Loucy (cell line): ENCODE measurements around the gene ZBTB3.

ENCODE experiments used
- H2AFZ ChIP-seq: fragments of 200-600 bp; sonication (generic); 2 replicates; pipeline ENCODE4 v1.6.0; 2016; ENCODE audit warnings: antibody characterized with exemption, mild to moderate bottlenecking, low read length, moderate library complexity
- H3F3A ChIP-seq: fragments of 200-600 bp; 2 replicates; pipeline ENCODE4 v1.6.0; 2016; ENCODE audit warnings: antibody characterized with exemption, low read depth, mild to moderate bottlenecking
- H3K27me3 ChIP-seq: fragments of 200-600 bp; sonication (generic); 2 replicates; pipeline ENCODE4 v1.6.1; 2014; ENCODE audit warnings: low read length, mild to moderate bottlenecking; ENCODE audit not compliant: insufficient read depth, poor library complexity, severe bottlenecking
- H3K36me3 ChIP-seq: fragments of 200-600 bp; sonication (generic); 2 replicates; pipeline ENCODE4 v1.6.1; 2016; ENCODE audit warnings: low read length; ENCODE audit not compliant: insufficient read depth
- H3K4me1 ChIP-seq: fragments of 200-600 bp; sonication (generic); 2 replicates; pipeline ENCODE4 v1.5.1; 2014; ENCODE audit warnings: low read length, mild to moderate bottlenecking; ENCODE audit not compliant: insufficient read depth, poor library complexity, severe bottlenecking
- H3K4me2 ChIP-seq: fragments of 200-600 bp; sonication (generic); 2 replicates; pipeline ENCODE4 v1.6.0; 2014; ENCODE audit warnings: antibody characterized with exemption, low read length, low read depth, mild to moderate bottlenecking; ENCODE audit not compliant: poor library complexity, severe bottlenecking
- H3K4me3 ChIP-seq: fragments of 200-600 bp; sonication (generic); 2 replicates; pipeline ENCODE4 v1.5.1; 2014; ENCODE audit warnings: low read length, mild to moderate bottlenecking, mixed read lengths; ENCODE audit not compliant: poor library complexity, severe bottlenecking
- H3K79me2 ChIP-seq: fragments of 200-600 bp; sonication (generic); 2 replicates; pipeline ENCODE4 v1.6.1; 2014; ENCODE audit warnings: low read length; ENCODE audit not compliant: insufficient read depth
- H3K9ac ChIP-seq: fragments of 200-600 bp; sonication (generic); 2 replicates; pipeline ENCODE4 v1.6.0; 2014; ENCODE audit warnings: mild to moderate bottlenecking, low read depth, low read length, moderate library complexity; ENCODE audit not compliant: poor library complexity, severe bottlenecking
- H3K9me2 ChIP-seq: fragments of 200-600 bp; sonication (generic); replicated peaks from 2 replicates; pipeline ENCODE4 v1.6.1; 2016; ENCODE audit warnings: low read depth, low read length, mixed read lengths
- H3K9me3 ChIP-seq: fragments of 200-600 bp; sonication (generic); 2 replicates; pipeline ENCODE4 v1.6.1; 2014; ENCODE audit warnings: mild to moderate bottlenecking, antibody characterized with exemption, low read length, low read depth; ENCODE audit not compliant: insufficient read depth
- H4K20me1 ChIP-seq: fragments of 200-600 bp; sonication (generic); 2 replicates; pipeline ENCODE4 v1.6.0; 2014; ENCODE audit warnings: antibody characterized with exemption, low read length, mild to moderate bottlenecking; ENCODE audit not compliant: insufficient read depth, poor library complexity, severe bottlenecking
- EZH2phosphoT487 ChIP-seq: fragments of 200-600 bp; IDR thresholded peaks from 2 replicates; pipeline ENCODE4 v1.6.1; 2018; ENCODE audit warnings: antibody characterized with exemption, mild to moderate bottlenecking, moderate library complexity, borderline replicate concordance
- TF ChIP-seq, protein P1 (sequence below): fragments of 200-600 bp; sonication (generic); conservative IDR thresholded peaks from 2 replicates; pipeline ENCODE4 v1.5.1; 2014; ENCODE audit warnings: mild to moderate bottlenecking, antibody characterized with exemption, low read length

ZBTB3 gene

DNA sequence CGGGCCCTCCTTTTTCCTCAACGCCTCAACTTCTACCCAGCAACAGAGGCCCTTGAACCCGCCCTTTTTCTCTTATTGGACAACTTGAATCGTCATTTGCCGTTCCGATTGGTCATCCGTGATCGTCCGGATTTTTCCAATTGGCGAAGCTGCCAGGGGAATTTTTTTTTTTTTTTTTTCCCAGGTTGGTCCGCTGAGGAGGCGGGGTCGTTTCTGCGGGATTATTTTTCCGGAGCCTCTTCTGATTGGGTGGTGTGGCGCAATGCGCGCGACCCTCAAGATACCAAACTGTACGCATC is 26.1 kb downstream of the ZBTB3 start:
- no peaks in the 10 kb centered on the region for H3K27me3 ChIP-seq
- H3K36me3 ChIP-seq: peaks cover 20% of the 10 kb centered on the region; the same call in 1 of the 2 replicates
- peaks cover 57% of the 10 kb centered on the region for H4K20me1 ChIP-seq
- peak overlapping the region; percentile 98 for H3K9ac ChIP-seq
- no peaks in the 10 kb centered on the region for H3K9me2 ChIP-seq
- peaks cover 3% of the 10 kb centered on the region for H3F3A ChIP-seq
- peak overlapping the region; percentile 81 for H3K4me2 ChIP-seq
- peak overlapping the region; percentile 88 for H2AFZ ChIP-seq
- peaks cover 78% of the 10 kb centered on the region for H3K79me2 ChIP-seq
- H3K4me1 ChIP-seq: peaks cover 29% of the 10 kb centered on the region
- H3K4me3 ChIP-seq: peak overlapping the region; percentile 92
- TF ChIP-seq EZH2phosphoT487: no peak
- TF ChIP-seq, protein P1, sequence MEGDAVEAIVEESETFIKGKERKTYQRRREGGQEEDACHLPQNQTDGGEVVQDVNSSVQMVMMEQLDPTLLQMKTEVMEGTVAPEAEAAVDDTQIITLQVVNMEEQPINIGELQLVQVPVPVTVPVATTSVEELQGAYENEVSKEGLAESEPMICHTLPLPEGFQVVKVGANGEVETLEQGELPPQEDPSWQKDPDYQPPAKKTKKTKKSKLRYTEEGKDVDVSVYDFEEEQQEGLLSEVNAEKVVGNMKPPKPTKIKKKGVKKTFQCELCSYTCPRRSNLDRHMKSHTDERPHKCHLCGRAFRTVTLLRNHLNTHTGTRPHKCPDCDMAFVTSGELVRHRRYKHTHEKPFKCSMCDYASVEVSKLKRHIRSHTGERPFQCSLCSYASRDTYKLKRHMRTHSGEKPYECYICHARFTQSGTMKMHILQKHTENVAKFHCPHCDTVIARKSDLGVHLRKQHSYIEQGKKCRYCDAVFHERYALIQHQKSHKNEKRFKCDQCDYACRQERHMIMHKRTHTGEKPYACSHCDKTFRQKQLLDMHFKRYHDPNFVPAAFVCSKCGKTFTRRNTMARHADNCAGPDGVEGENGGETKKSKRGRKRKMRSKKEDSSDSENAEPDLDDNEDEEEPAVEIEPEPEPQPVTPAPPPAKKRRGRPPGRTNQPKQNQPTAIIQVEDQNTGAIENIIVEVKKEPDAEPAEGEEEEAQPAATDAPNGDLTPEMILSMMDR: no peak
- no peaks in the 10 kb centered on the region for H3K9me3 ChIP-seq

- Histone ChIP-seq H3K4me1 (peaks cover 34% of the 10 kb centered on the region), H4K20me1 (peaks cover 62% of the 10 kb centered on the region), H3K9me3 (no peaks in the 10 kb centered on the region), H3K79me2 (peaks cover 79% of the 10 kb centered on the region), H3K9me2 (no peaks in the 10 kb centered on the region), H3K36me3 (peaks cover 25% of the 10 kb centered on the region; the same call in 1 of the 2 replicates), H3K4me2 (peak within 1 kb of the TSS; percentile 98), H3K4me3 (peak within 1 kb of the TSS; percentile 92), H3F3A (peaks cover 3% of the 10 kb centered on the region), H2AFZ (peak within 1 kb of the TSS; percentile 88), H3K9ac (peak within 1 kb of the TSS; percentile 98), H3K27me3 (no peaks in the 10 kb centered on the region)
- TF ChIP-seq, protein P1: no peak
- no peak for TF ChIP-seq EZH2phosphoT487
Observed at GRCh38 chr11:62727165-62727871, 26.6 kb downstream of the ZBTB3 start, which contains the start of gene HNRNPUL2. TSS of gene HNRNPUL2 (minus strand) at chr11:62727457. CDS start at chr11:62727156, 301 bp downstream.

DNA sequence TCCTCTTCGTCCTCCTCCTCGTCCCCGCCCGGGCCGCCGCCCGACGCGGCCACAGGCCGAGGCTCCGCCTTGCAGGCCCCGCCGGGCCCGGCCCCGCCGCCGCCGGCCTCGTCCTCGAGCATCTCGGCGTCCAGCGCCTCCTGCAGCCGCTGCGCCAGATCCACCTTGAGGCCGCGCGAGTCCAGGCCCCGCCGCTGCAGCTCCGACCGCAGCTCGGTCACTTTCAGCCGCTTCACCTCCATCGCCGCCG is 27.1 kb downstream of the ZBTB3 start:
- Histone ChIP-seq H3K4me1 (peaks cover 37% of the 10 kb centered on the region), H3F3A (peaks cover 3% of the 10 kb centered on the region), H2AFZ (peak overlapping the region; percentile 65; the same call in 1 of the 2 replicates), H4K20me1 (peaks cover 66% of the 10 kb centered on the region), H3K9me3 (no peaks in the 10 kb centered on the region), H3K4me2 (peak overlapping the region; percentile 98), H3K79me2 (peaks cover 82% of the 10 kb centered on the region), H3K27me3 (no peaks in the 10 kb centered on the region), H3K4me3 (peak overlapping the region; percentile 92), H3K9me2 (no peaks in the 10 kb centered on the region), H3K9ac (peak overlapping the region; percentile 98), H3K36me3 (peaks cover 30% of the 10 kb centered on the region)
- TF ChIP-seq, protein P1: no peak
- no peak for TF ChIP-seq EZH2phosphoT487
